Measurements from ENCODE around the gene LDLRAD4.

LDLRAD4 gene

DNA sequence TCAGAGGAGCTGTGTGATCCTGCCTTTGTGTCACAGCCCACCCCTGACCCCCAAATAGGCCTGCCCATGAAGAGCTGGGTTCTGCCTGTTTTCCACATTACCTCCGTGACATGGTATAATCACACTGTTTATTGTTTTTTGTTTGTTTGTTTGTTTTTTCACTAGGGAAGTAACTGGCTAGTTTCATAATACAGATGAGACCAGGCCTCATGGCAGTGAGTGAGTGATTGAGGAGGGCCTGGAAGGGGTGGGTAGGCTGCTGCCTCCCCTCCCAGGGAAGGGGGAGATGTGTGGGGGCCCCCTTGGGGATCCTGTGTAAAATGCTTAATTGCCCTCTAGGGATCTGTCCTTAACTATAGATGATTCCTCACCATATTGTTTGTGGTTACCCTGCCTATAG lies 190.5 kb downstream of the LDLRAD4 start:
- TF ChIP-seq GATA3 (IDR thresholded peaks at IDR 0.05; ENCODE audit: low read depth, low read length) (no peak), GATA2 (IDR thresholded peaks at IDR 0.05; ENCODE audit: low read depth, low read length) (no peak)

- TF ChIP-seq GATA3 (IDR thresholded peaks at IDR 0.05; ENCODE audit: low read depth, low read length): no peak
- TF ChIP-seq GATA2 (IDR thresholded peaks at IDR 0.05; ENCODE audit: low read depth, low read length): no peak
Observed at GRCh38 chr18:13409997-13410396, 191.4 kb downstream of the LDLRAD4 start.

GRCh38 chr18:13410471-13410870 lies 191.9 kb downstream of the LDLRAD4 start:
- TF ChIP-seq GATA2 (IDR thresholded peaks at IDR 0.05; ENCODE audit: low read depth, low read length): no peak
- no peak for TF ChIP-seq GATA3 (IDR thresholded peaks at IDR 0.05; ENCODE audit: low read depth, low read length)

GRCh38 chr18:13412017-13412416 lies 193.5 kb downstream of the LDLRAD4 start:
- TF ChIP-seq GATA2 (IDR thresholded peaks at IDR 0.05; ENCODE audit: low read depth, low read length): no peak
- TF ChIP-seq GATA3 (IDR thresholded peaks at IDR 0.05; ENCODE audit: low read depth, low read length): no peak

- TF ChIP-seq GATA2 (IDR thresholded peaks at IDR 0.05; ENCODE audit: low read depth, low read length) (no peak), GATA3 (IDR thresholded peaks at IDR 0.05; ENCODE audit: low read depth, low read length) (no peak)
Observed at GRCh38 chr18:13412901-13413300, 194.3 kb downstream of the LDLRAD4 start.

DNA sequence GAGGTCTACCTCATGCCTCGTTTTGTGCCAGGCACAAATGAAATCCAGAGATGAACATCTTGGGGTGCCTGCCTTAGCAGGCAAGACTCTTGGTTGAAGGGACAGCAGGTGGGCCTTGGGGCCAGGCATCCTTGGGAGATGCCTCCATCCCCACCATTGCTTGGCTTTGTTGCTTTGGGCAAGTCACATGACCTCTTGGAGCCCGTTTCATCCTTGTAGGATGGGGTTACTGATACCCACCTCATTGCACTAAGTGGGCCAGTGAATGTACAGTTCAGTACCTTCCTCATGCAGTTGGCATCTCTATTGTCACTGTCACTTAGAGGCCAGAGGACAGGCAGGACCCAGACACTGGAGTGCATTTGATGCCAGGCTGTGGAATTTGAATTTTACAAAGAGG lies 195.5 kb downstream of the LDLRAD4 start:
- TF ChIP-seq GATA3 (IDR thresholded peaks at IDR 0.05; ENCODE audit: low read depth, low read length): no peak

- TF ChIP-seq GATA2 (IDR thresholded peaks at IDR 0.05; ENCODE audit: low read depth, low read length): no peak
- no peak for TF ChIP-seq GATA3 (IDR thresholded peaks at IDR 0.05; ENCODE audit: low read depth, low read length)
Observed at GRCh38 chr18:13414521-13414920, 196.0 kb downstream of the LDLRAD4 start.

GRCh38 chr18:13415736-13416135 lies 197.2 kb downstream of the LDLRAD4 start:
- TF ChIP-seq GATA2 (IDR thresholded peaks at IDR 0.05; ENCODE audit: low read depth, low read length) (no peak), GATA3 (IDR thresholded peaks at IDR 0.05; ENCODE audit: low read depth, low read length) (no peak)

- TF ChIP-seq GATA2 (IDR thresholded peaks at IDR 0.05; ENCODE audit: low read depth, low read length) (no peak), GATA3 (IDR thresholded peaks at IDR 0.05; ENCODE audit: low read depth, low read length) (no peak)
Observed at GRCh38 chr18:13416208-13416607, 197.6 kb downstream of the LDLRAD4 start.

GRCh38 chr18:13416848-13417247 lies 198.3 kb downstream of the LDLRAD4 start:
- TF ChIP-seq GATA2 (IDR thresholded peaks at IDR 0.05; ENCODE audit: low read depth, low read length) (no peak), GATA3 (IDR thresholded peaks at IDR 0.05; ENCODE audit: low read depth, low read length) (no peak)

GRCh38 chr18:13418013-13418710 lies 199.6 kb downstream of the LDLRAD4 start:
- TF ChIP-seq GATA3 (IDR thresholded peaks at IDR 0.05; ENCODE audit: low read depth, low read length): no peak
- no peak for TF ChIP-seq GATA2 (IDR thresholded peaks at IDR 0.05; ENCODE audit: low read depth, low read length)

DNA sequence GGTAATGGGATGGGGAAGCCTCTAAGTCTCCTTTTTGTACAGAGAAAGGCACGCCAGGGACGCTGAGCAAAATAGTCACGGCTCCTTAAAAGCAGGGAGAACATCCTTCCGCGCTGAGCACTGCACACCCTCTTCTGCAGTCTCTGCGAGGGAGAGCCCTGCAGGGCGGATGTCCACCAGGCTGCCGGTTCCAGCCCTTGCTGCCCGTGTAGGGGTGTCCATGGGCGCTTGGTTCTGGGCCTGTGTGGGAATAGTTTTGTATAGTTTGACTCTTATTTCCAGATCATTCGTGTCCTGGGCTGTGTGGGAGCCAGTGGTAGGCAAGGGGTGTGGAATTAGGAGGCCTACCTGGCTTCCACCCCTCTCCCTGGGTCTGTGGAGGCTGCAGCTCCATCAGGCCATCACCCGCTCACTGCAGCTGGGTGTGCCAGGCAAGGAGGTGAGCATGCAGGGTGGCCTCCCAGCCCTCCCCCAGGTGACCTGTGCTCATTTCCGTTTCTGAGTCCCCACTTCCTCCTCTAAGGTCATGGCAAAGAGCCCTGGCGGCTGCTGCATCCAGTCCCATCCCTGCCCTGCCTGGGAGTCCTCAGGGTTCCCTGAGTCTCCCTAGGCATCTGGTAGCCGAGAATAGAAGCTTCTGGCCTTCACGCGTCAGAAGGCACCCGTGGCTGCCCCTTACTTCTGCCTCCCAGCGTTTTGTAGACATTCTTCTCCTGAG lies 202.6 kb downstream of the LDLRAD4 start:
- TF ChIP-seq GATA3 (IDR thresholded peaks at IDR 0.05; ENCODE audit: low read depth, low read length): no peak
- no peak for TF ChIP-seq GATA2 (IDR thresholded peaks at IDR 0.05; ENCODE audit: low read depth, low read length)

- TF ChIP-seq GATA2 (IDR thresholded peaks at IDR 0.05; ENCODE audit: low read depth, low read length): peak; percentile 28; the same call in 1 of the 2 replicates
- TF ChIP-seq GATA3 (IDR thresholded peaks at IDR 0.05; ENCODE audit: low read depth, low read length): no peak
Observed at GRCh38 chr18:13422541-13423147, 204.1 kb downstream of the LDLRAD4 start.

- no peak for TF ChIP-seq GATA2 (IDR thresholded peaks at IDR 0.05; ENCODE audit: low read depth, low read length)
- TF ChIP-seq GATA3 (IDR thresholded peaks at IDR 0.05; ENCODE audit: low read depth, low read length): no peak
Observed at GRCh38 chr18:13423352-13423751, 204.8 kb downstream of the LDLRAD4 start.

DNA sequence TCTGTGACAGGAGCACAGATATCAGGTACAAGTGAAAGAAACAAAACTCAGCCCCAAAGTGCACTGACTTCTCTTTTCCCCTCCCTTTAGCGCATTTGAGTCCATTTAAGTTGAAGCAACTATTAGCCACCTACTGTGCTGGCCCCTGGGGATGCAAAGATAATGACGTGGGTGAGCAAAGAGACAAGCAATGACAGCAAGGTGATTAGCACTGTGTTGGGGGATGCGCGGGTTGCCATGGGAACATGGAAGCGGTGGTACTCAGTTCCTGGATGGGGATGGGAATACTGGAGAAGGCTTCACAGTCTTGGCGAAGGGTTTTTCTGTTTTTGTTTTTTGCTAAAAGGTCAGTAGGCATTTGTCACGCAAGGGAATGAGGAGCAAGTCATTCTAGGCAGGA lies 205.8 kb downstream of the LDLRAD4 start:
- no peak for TF ChIP-seq GATA2 (IDR thresholded peaks at IDR 0.05; ENCODE audit: low read depth, low read length)
- TF ChIP-seq GATA3 (IDR thresholded peaks at IDR 0.05; ENCODE audit: low read depth, low read length): no peak
